Right forelimb (tissue), 1 donor: ENCODE results near the gene TM7SF2.
"Not testable (repeated sequence)": the region's sequence is repeated elsewhere in the genome, so short reads cannot be mapped to it uniquely, and the experiment has no call there.

Experiments used
- DNase-seq: peaks from one replicate; pipeline ENCODE4 v3.0.0-alpha.2; 2018

Gene TM7SF2

DNA sequence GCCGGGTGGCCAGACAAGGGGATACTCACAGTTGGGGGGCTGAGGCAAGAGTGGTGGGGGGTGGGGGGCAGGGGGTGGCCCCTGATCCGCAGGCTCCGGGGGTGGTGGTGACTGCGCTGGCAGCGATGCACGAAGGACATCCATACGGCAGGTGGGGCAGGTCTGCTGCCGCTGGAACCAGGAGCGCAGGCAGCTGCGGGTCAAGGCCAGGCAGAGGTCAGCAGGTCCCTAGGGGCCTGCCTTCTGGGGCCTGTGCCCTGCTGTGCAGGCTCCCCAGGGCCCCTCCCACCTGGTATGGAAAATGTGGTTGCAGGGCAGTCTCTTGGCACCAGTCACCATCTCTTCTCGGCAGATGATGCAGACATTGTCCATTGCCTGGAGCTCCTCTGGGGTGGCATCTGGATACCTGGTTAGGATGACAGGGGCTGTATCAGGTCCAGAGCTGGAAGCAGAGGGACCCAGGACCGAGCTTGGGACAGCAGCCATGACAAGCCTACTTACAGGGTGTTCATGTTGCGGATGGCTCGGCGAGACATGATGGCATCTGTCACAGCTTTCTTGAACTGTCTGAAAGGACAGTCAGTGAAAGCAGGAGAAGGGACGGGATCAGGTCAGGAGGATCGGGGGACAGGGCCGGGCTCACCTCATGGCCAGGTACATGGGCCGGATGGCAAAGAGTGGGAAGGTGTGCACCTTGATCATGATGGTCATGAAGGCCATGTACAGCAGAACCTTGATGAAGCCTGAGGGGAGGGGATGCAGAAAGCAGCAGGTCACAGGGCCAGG lies 19.2 kb downstream of the TM7SF2 start:
- DNase-seq = no peak

DNA sequence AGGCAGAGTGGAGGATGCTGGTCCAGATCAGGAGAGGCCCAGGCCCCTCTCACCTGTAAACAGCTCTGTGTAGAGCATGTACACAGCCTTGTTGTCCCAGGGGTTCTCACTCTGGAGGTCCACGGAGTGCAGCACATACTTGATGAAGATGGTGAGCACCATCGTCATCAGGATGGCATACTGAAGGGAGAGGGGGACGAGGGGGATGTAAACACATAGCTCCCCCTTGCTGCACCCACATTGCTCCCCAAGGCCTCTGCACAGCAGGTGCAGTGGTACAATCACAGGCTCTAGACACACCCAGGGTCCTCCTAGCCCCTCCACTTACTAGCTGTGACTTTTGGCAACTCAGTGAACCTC lies 19.7 kb downstream of the TM7SF2 start:
- DNase-seq = no peak

GRCh38 chr11:65131895-65132237 lies 20.2 kb downstream of the TM7SF2 start:
- no peak for DNase-seq

DNA sequence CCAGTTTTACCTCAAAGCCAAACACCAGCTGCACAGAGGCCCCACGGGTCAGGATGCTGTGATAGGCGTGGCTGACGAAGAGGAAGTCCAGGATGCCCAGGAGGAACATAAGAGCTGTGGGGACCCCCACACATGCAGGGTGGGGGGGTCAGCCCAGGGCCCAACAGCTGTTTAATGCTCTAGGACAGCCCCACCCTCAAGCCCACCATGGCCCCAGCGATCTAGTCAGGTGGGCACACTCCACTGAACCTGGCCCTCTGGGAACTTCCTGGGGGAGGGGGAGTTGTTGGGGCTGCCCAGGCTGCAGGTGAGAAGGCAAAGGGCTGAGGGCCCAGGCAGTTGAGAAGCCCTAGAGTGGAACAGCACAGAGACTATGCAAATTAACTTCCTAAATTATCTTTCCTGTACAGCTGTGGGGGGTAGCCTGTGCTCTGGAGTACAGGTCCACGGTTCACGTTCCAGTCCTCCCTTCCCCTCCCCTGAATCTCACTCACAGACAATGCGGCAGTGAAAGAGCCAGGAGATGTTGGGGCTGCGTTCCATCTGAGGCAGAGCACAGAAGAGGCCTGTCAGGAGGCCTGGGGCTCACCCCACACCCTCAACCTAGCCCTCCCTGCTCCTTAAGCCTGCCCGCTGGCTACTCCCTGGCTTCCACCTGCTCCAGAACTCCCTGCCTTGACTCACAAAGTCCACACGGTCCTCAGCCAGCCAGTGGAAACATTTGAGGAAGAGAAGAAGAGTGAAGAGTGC lies 20.7 kb downstream of the TM7SF2 start:
- no peak for DNase-seq

- no peak for DNase-seq
Measured at GRCh38 chr11:65132988-65133700, 21.5 kb downstream of the TM7SF2 start.

DNA sequence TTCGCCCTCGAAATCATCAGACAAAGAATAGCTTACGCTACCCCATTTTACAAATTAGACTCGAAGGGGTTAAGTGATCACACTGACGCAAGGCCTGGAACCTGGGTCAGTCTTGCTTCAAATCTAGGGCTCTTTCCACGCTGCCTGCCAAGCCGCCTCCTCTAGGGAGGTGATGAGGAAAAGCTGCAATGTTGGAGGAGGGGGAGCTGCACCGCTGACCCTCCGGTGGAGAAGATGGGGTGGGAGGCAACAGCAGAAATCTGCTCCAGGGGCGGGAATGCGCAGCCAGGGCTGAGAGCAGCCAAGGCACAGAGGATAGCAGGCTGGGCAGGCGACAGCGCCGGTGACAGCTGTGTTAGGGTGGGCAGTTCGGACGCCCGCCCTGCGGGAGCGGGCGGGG lies 22.1 kb downstream of the TM7SF2 start:
- peak; percentile 78 for DNase-seq

GRCh38 chr11:65134240-65134951 lies 22.7 kb downstream of the TM7SF2 start, which contains the start of gene SYVN1:
TSS of gene SYVN1 (minus strand) at chr11:65134519. CDS start at chr11:65133601, 918 bp downstream.
- DNase-seq = peak; percentile 96

DNA sequence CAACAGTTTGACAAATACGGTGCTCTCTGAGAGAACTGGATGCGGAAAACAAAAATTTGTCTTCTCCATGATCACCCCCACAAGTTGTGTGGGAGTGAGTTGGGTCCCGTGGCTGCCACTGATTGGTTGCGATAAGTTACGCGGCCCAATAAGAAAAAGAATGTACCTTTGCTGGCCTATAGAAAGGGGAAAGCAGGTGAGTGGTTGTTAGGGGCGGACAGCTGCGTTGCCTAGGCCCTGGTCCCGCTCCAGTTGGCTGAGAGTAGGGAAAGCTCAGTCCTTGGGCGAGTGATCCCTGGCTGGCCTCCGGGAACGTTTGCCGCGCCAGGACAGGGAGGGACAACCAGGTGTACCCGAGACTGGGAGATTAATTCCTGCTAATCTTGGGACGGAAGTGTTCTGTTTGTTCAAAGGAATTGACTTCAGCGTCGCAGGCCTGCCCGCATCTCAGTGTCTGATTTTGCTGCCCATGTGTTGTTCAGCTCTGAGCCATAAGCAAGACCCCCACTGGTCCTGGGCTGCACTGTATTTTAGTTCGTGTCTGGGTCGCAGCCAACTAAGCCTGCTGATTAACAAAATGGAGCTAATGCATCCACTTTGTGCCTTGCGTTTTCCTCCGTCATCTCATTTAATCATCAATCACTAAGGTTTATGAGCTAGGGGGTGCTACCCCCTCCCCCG lies 23.4 kb downstream of the TM7SF2 start:
- DNase-seq = peak; percentile 89

GRCh38 chr11:65135633-65136145 lies 24.0 kb downstream of the TM7SF2 start:
- DNase-seq = no peak

- DNase-seq = no peak
Measured at GRCh38 chr11:65136515-65137096, 24.9 kb downstream of the TM7SF2 start.

- no peak for DNase-seq
Measured at GRCh38 chr11:65141896-65142494, 30.3 kb downstream of the TM7SF2 start.

DNA sequence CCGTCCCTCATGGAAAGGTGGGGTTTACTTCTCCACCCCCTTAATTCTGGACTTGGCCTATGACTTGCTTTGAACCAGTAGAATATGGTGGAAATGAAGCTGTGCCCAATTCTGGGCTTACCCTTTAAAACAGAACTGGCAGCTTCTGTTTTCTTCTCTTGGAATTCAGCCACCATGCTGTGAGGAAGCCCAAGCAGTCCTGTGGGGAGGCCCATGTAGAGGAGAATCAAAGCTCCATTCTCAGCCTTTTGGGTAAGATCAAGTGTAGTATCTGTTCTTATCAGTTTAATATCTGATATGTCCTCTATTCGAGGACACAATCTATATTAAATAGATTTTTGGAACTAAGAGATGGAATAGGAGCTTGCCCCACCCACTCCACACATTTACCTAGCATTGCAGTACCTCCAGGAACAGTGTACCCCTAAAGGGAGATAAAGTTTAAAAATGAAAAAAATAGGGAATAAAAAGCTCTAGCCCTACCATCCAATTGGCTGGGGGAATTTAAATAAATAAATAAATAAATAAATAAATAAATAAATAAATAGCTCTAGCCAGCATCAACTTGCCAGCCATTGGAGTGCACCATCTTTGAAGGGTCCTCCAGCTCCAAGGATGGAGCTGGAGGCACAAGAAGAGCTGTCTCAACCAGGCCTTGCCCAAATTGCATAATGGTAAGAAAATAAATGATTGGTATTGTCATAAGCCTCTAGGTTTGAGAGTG lies 35.8 kb downstream of the TM7SF2 start:
- DNase-seq = no peak

GRCh38 chr11:65148657-65149056 lies 37.0 kb downstream of the TM7SF2 start:
- DNase-seq = no peak

GRCh38 chr11:65150131-65150508 lies 38.4 kb downstream of the TM7SF2 start:
- not testable (repeated sequence) for DNase-seq

DNA sequence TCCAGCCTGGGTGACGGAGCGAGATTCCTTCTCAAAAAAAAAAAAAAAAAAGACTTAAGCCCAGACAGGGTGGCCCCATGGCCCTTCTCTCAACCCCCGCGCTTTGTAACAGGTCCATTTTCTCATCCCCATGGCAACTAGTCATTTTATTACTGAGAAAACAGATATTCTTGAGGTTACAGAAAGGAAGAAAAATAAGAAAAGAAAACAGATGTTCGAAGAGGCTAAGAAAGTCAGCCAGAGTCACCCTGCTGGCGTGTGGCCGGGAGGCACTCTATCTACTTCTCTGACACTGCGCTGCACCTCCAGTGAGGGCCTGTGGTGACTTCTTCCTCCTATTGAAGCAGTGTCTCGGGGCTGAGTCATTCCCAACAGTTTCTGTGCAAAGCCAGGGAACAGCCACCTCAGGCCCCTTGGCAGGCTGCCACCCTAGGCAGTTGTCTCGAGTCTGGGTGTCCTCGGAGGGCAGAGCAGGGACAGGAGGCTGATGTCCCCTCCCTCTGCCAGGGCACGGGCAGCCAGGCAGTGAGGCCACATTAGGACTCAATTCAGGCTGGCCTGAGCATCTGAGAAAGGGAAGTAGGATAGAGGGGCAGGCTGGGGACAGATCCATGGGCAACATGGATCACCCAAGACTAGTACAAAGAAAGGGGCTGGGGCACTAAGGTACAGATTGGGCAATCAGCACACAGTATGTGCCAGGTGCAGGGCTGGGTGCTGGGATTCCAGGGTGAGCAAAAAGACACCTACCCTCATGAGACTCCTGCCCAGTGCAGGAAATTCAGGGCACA lies 39.0 kb downstream of the TM7SF2 start:
- DNase-seq = peak; percentile 73

DNA sequence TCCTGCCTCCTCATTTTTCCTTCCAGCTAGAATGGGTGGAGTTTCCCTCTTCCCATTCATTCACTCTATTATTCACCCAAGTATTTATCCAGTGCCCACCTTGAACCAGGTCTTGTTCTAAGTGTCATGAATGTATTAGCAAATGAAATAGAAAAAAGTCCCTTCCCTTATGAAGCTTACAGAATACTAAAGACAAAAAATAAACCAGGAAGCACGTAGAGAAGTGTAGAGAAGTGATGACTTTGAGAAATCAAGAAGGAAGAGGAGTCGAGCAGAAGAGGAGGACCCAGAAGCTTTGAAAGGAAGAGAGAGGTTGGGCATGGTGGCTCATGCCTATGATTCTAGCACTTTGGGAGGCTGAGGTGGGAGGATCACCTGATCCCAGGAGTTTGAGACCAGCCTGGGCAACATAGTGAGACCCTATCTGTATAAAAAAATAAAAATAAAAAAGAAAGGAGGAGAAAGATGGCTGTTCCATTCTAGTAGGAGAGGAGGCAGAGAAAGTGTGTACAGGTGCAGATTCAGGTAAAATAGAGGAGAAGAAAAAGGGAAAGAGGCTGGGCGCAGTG lies 39.7 kb downstream of the TM7SF2 start:
- no peak for DNase-seq

DNA sequence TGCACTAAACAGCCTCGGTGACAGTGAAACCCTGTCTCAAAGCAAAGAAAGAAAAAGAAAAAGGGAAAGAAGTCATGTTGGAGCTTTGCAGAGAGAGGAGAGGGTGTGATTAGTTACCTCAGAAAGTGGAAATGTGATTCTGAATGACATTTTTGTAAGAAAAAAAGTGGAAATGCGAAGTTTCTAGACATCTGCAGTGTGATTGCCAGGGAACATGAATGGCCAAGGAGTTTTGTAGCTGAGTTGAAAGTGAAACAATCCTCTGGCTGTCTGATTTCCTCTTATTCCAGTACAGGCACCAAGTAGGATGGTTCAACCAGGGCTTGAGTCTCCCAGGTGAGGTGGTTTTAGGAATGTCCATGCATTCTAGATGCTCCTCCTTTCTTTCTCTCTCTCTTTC lies 40.5 kb downstream of the TM7SF2 start:
- DNase-seq = no peak

- DNase-seq = no peak
Measured at GRCh38 chr11:65156256-65156655, 44.6 kb downstream of the TM7SF2 start.

DNA sequence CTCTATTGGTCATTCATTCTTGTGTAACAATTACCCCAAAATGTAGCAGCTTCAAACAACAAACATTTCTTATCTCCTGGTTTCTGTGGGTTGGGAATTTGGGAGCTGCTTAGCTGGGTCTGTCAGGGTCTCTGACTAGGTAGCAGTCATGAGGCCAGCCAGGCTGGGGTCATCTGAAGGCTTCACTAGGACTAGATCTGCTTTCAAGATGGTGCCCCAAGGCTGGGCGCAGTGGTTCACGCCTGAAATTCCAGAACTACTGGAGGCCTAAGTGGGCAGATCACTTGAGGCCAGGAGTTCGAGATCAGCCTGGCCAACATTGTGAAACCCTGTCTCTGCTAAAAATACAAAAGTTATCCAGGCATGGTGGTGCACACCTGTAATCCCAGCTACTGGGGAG lies 45.3 kb downstream of the TM7SF2 start:
- no peak for DNase-seq

DNA sequence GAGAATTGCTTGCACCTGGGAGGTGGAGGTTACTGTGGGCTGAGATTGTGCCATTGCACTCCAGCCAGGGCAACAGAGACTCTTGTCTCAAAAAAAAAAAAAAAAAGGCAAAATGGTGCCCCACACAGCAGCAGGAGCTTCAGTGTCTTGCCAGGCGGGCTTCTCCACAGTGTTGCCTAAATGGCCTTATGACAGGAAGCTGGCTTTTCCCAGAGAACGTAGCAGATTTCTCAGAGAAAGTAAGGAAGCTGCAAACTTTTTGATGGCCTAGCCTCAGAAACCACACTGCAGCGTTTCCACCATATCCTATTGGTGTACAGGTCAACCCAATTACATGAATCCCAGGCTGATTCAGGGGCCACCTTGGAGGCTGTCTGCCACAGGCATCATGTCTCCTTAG lies 45.7 kb downstream of the TM7SF2 start:
- no peak for DNase-seq
